Measurements from ENCODE around the gene OAS1.
"Not testable (repeated sequence)": the region's sequence is repeated elsewhere in the genome, so short reads cannot be mapped to it uniquely, and the experiment has no call there.

Gene OAS1

DNA sequence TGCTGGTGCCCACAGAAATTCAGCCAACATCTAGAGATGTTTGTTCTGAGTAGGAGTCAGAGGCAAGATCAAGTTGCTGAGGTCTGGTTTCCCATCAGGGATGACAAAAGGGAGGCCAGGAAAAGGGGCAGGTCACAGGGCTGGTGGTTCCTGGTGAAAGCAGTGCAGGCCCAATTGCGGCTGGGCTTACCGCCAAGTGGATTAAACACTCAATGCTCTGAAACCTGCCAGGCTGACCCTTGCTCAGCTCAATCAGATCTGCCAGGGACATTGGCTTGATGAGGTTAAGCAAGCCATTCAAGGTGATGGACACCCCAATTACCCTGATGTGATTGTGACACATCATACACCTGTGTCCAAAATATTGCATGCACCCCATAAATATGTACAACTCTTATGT lies 5.5 kb upstream of the OAS1 start:
- DNase-seq, result no peak

DNA sequence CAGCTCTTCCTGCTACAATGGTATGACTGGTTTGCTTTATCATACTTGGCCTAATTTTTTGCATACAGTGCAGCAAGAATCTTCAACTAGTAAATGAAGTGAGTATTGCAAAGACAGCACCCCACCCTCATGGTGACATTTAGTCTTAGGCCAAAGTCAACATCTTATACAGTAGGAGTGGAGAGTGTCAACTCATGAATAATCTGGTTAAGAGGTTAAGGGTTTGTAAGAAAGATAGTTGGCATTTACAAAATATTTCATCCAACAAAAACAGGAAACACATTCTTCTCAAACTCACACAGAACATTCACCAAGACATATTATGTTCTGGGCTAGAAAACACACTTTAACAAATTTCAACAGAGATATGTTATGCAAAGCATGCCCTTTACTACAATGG lies 2.2 kb upstream of the OAS1 start:
- no peak for DNase-seq

DNA sequence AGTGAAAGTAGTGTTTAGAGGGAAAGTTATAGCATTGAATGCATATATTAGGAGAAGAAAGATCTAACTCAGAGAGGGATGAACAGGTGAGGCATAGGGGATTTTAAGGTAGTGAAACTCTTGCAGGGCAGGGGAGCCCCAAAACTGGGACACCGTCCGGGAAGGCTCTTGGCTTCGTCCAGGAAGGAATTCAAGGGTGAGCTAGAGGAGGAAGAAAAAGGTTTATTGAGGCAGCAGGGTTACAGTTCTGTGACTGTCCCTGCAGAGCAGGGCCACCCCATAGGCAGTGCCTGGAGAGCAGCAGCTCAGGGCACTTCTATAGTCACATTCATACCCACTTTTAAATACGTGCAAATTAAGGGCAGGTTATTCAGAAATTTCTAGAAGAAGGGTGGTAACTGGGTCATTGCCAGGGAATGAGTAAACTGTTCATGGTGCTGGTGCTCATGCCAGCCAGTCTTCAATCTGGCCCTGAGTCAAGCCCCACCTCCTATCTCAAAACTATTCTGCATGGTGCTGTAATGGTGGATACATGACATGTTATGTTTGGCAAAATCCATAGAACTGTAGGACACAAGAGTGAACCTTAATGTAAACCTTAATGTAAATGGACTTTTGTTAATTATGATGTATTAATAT lies 1.2 kb upstream of the OAS1 start:
- DNase-seq, result no peak

DNA sequence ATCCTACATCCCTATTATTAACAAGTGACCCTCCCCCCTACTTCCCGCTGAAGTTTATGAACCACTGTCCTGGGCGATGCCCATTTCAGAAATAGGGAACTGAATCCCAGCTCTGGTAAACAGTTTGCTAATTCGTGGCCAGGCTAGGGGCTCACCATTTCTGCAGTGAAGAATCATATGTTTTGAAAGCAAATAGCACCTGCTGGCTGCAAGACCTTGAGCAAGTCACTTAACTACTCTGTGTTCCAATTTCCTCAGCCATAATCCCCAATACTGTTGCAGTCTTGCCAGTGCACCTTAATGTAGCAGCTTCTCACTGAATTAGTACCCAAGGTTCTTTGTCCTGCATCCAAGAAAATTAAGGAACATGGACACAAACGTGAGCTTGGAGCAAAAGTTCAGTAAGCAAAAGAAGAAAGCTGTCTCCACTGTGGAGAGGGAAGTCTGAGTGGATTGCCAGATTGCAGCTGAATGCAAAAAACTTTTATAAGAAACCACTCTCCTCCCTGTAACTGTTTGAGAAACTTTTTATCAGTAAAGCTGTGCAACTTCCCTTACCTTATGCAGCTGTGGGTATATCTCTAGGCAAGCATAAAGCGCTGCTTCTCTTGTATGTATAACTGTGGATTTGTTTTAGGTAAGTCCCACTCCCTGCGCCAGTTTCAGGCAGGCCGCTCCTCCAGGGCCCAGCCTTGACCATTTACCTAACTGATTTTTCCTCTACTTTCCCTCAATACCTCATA lies 824 bp downstream of the OAS1 start:
- DNase-seq, result no peak

DNA sequence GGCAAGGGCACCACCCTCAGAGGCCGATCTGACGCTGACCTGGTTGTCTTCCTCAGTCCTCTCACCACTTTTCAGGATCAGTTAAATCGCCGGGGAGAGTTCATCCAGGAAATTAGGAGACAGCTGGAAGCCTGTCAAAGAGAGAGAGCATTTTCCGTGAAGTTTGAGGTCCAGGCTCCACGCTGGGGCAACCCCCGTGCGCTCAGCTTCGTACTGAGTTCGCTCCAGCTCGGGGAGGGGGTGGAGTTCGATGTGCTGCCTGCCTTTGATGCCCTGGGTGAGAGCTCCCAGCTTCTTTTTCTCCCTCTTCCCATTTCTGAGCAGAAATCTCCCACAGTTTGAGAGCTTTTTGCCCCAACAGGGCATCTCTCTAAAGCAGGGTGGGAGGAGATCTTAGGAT lies 1.8 kb downstream of the OAS1 start:
- no peak for DNase-seq

DNA sequence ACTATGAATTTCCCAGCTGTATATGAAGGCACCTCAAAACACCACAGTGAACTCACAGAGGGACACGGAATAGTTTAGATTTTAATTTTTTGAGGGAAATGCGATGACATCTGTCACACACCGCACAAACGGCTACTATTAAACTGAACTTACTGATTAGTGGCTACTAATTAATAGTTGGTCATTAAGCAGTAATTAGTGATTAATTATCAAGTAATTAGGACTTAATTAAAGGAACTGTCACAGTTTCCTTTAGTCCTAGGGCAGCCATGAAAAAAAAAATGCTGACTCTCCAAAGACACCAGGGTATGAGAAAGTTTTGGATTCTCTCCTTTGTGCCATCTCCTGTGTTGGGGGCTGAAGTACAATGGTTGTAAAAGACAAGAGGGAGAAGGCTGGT lies 2.9 kb downstream of the OAS1 start:
- no peak for DNase-seq

DNA sequence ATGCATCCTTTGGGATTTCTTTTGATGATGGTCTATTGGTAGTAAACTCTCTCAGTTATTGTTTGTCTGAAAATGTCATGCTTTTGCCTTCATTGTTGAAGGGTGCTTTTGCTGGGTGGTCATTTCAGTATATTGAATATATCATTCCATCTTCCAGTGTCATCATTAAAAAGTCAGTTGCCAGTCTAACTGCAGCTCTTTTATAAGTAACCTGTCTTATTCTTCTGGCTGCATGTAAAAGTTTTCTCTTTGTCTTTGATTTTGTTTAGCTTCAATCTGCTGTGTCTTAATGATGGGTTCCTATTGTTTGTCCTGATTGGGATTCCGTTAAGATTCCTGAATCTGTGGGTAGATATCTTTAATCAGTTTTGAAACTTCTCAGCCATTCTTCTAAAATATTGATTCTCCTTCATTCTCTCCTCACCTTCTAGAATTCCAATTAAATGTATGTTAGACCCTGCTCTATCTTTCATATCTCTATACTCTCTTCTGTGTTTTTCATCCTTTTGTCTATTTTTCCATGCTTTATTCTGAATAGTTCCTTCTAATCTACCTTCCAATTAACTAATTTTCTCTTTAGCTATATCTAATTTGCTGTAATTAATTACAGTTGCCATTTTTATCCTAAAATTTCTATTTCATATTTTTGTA lies 6.4 kb downstream of the OAS1 start:
- no peak for DNase-seq

DNA sequence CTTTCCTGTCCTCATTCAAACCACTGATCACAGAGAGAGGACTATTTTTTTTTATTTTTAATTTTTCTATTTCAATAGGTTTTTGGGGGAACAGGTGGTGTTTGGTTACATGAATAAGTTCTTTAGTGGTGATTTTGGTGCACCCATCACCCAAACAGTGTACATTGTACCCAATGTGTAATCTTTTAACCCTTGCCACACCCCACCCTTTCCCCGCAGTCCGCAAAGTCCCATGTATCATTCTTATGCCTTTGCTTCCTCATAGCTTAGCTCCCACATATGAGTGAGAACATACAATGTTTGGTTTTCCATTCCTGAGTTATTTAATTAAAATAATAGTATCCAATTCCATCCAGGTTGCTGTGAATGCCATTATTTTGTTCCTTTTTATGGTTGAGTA lies 7.1 kb downstream of the OAS1 start:
- DNase-seq, result not testable (repeated sequence)

DNA sequence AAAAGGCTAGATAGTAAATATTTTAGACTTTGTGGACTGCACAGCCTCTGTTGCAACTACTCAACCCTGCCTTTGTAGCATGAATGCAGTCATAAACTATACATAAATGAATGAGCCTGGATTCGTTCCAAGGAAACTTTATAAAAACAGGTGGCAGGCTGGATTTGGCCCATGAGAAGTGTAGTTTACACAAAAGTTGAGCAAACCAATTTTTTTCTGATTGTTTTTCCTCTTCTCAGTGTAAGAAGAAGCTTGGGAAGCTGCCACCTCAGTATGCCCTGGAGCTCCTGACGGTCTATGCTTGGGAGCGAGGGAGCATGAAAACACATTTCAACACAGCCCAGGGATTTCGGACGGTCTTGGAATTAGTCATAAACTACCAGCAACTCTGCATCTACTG lies 9.5 kb downstream of the OAS1 start:
- DNase-seq, result no peak

DNA sequence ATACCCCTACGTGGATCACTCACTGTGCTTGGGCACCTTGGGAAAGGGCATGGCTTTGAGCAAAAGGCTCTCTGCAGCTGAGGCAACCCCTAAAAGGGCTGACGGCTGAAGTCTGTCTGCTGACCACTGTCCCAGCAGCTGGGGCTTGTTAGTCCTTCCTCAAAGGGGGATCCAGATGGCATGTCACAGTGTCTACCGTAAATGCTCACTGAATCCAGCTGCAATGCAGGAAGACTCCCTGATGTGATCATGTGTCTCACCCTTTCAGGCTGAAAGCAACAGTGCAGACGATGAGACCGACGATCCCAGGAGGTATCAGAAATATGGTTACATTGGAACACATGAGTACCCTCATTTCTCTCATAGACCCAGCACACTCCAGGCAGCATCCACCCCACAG lies 12.4 kb downstream of the OAS1 start:
- DNase-seq, result no peak

DNA sequence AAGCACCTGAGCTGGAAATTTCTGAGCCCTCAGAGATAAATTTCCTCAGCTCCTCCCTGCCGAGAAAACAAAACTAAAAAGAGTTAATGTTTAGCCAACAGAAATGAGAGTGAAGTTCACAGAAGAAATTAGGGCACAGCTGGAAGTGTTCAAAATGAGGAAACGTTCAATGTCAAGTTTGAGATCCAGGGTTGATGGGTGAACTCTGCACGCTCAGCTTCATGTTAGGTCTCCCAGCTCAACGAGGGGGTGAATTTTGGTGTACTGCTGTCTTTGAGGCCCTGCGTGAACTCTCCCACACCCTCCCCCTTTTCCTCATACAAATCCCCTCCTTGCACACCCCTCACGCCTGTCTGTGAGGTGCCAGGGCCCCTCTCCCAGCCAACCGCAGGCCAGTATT lies 18.2 kb downstream of the OAS1 start:
- no peak for DNase-seq

DNA sequence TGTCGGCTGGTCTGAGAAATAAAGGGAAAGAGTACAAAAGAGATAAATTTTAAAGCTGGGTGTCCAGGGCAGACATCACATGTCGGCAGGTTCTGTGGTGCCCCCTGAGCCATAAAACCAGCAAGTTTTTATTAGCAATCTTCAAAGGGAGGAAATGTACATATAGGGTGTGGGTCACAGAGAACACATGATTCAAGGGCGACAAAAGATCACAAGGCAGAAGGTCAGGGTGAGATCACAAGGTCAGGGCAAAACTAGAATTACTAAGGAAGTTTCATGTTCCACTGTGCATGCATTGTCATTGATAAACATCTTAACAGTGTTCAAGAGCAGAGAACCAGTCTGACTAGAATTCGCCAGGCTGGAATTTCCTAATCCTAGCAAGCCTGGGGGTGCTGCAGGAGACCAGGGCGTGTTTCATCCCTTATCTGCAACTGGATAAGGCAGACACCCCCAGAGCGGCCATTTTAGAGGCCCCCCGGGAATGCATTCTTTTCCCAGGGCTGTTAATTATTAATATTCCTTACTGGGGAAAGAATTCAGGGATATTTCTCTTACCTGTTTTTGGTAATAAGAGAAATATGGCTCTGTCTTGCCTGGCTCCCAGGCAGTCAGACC lies 19.8 kb downstream of the OAS1 start:
- not testable (repeated sequence) for DNase-seq

DNA sequence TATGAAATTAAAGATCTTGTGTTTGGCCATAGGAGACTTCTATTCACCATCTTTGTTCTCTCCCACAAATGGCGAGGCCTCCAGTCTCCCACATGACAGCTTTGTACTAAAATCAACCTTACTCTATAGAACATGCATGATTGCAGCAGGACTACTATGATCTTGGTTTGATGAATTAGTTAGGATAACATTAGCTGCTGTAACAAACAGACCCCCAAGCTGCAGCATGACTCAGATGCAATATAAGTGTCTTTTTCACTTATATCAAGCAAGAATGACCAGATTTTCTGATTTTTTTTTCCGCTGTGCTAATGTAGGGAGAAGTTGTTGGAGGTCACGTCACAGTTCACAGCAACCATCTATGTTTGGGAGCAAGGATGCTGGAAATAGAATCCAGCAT lies 20.7 kb downstream of the OAS1 start:
- DNase-seq, result no peak

DNA sequence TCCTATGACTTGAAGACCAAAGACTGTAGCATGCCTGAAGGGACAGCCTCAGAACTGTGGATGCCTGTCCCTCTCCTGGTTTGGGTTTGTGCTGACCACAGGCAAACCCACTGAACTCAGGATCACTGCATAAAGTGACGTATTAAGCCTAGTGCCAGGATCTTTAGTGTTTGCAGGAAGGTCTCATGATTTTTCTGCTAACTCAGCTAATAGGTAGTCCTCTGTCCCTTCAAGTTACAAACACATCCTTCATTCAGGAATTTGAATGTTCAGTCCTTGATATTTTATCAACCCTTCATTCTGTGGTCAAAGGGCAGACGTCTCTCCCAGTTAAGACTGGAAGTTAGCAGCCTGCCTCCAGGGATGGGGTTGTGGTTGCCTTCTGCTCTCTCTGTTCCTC lies 21.2 kb downstream of the OAS1 start:
- no peak for DNase-seq

DNA sequence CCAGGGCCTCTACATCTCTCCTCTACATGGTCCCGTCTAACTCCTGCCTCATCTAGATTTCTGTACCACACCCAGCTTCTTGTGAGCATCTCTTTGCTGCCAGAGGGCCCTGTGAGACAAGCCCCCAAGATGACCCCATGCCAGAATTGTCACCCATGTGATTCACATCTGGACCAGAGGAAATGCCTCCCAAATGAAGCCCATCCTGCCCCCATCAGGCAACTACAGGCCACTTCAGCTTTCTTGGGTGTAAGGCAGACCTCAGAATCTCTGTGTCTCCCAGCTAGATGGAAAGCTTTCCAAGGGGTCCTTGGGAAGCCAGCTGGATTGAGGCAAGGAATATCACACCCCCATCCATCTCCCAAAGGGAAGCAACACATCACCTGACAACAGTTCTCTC lies 22.2 kb downstream of the OAS1 start:
- DNase-seq, result no peak

DNA sequence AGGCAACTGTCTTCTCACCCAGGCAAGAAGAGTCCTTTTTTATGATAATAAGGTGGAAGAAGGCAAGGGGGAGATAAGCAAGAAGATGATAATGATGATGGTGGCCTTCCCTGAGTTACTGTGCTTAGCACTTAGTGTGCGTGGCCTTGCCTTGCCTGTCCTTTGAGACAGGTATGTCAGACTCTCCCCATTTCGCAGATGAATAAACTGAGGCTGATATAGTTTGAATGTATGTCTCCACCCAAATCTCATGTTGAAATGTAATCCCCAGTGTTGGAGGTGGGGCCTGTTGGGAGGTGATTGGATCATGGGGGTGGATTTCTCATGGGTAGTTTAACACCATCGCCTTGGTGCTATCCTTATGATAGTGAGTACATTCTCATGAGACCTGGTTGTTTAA lies 23.0 kb downstream of the OAS1 start:
- no peak for DNase-seq

DNA sequence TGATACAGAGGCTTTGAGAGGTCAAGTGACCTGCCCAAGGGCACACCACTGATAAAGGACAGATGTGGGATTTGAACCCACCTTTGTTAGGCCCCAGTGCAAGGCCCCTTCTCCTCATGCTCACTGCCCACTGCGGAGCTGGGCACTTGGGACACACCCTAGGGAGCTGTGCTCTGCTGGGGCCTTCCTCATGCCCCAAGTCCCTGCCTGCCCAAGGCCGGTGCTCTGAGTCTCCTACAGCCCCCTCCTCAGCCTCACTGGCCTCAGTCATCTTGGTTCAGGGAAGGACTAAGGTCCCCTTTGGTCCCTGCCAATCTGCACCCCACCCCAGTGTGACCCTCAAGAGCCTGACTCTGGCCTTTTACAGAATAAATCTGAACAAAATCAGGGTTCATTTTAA lies 23.6 kb downstream of the OAS1 start:
- DNase-seq, result no peak

DNA sequence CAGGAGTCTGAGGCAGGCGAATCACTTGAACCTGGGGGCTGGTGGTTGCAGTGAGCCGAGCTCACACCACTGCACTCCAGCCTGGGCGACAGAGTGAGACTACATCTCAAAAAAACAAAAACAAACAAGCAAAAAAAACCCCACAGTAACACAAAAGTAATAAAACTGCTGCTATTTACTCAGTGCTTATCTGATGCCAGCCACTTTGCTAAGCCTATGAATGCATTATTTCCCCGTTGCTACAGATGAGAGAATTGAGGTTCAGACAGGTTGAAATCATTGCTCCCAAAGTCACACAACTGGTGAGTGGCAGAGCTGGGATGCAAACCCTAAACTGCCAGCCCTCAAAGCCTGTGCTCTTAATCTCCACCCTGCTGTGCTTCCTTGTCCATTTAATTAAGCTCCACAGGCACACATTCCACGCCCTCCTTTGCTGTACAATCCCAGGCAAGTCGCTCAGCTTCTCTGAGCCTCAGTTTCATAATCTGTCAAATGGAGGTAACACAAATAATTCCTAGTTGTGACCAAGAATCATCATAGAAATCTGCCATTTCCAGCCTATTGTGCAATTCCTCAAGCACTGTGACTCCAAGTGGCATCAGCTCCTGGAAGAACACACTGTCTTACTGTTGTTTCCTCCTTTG lies 25.8 kb downstream of the OAS1 start:
- DNase-seq, result no peak

DNA sequence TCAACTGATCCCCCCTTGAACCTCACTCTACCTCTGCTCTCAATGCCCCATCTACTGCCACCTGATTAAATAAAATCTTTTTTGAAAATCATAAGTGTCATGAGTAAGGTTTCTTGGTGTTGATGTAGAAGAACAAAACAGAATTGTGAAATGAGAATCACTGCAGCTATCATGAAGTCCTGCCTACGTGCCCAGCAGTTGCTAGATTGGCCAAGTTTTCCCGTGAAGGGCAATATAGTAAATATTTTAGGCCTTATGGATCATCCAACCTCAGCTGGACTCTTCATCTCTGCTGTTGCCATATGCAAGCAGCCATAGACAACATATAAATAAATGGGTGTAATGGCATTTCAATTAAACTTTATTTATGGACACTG lies 26.4 kb downstream of the OAS1 start:
- no peak for DNase-seq

DNA sequence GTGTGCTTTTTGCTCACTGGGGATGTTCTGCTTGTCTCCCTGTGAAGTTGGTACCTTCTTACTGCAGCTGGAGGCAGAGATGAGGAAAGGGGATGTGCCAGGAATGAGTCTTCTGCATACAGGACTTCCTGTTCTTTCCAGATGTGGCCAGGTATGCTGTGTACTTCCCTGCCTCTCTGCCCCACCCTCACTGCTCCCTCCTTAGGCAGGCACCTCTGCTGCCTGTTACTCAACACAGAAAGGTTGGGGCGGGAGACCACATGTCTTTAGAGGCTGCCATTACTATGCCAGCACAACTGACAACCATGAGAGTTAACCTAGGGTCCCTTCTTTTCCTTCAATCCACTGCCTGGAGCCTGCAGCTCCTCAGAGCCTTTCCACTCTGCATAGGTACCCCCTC lies 29.5 kb downstream of the OAS1 start:
- DNase-seq, result no peak

DNA sequence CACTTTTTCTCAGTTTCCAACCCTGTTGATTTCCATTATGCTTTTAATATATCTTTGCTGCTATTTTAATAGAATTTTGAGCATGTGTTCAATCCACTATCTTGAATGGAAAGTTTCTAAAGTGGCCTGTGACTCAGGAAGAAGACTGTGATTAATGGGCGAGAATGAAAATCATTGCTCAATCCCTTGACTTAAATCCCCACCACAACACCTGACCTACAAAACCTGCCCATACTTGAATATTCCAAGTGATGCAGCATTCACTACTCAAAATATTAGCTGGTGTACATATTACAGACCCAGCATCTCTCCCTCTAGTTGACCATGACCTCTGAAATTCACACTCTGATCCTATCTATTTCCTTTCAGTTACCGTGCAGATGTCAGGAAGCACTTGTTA lies 30.2 kb downstream of the OAS1 start:
- no peak for DNase-seq

DNA sequence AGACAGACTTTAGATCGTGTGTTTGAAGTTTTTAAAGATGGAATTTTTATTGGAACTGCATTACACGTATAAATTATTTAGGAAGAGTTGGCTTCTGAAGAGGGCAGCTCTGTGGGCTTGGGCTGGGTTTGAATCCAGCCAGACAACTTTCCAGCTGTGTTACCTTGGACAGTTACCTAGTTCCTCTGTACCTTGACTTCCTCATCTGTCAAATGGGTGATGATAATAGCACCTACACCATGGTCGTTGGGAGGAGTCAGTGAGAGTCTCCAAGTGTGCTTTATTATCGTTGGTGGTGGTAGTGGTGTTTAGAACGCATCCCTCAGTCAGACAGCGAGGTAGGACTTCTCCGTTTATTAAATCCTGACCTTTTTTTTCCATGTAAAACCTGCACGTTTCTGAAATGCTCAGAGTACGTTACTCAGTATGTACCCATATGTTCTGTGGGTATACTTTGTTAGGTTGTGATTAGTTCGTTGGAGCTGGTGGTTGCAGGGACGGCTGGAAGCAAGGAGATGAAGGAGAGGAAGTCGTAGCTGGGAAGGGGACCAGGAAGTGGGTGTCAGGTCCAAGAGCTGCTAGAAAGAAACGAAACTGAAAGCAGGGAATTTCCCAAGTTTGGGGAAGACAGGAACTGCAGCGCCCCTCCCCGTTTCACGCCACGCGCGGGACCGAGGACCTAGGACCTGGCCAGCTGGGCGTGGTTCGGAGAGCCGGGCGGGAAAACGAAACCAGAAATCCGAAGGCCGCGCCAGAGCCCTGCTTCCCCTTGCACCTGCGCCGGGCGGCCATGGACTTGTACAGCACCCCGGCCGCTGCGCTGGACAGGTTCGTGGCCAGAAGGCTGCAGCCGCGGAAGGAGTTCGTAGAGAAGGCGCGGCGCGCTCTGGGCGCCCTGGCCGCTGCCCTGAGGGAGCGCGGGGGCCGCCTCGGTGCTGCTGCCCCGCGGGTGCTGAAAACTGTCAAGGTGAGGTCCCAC lies 31.3 kb downstream of the OAS1 start, which contains the start of gene OAS3:
Gene OAS3 (plus strand): TSS at position 734 of the 979 bp plus-strand sequence. CDS start 57 bp downstream, at position 791.
- DNase-seq, result peak; percentile 71

Data from activated CD4-positive, CD25-positive, alpha-beta regulatory T cell treated with anti-CD3 and anti-CD28 coated beads, Interleukin-2, amount 50 U/mL, for 72 hours (primary cell).